Esophagus muscularis mucosa (tissue), 4 donors: ENCODE measurements around the gene TRAPPC2L. TPM values are rescaled to one million over a fixed set of nuclear protein-coding genes. Genes with fewer than 3 reads are reported as not detected.

Experiments
- DNase-seq: peaks from one replicate; pipeline ENCODE4 v3.0.0-alpha.2; 2017; ENCODE audit errors: extremely low spot score
- H3K27ac ChIP-seq, 4 donors: fragments of 200-600 bp; sonication (generic); replicated peaks in 1 of 4; 1 replicate in 3 of 4; 2 replicates in 1 of 4; pipeline ENCODE4 v1.5.1; 2016 to 2019; ENCODE audit warnings: mild to moderate bottlenecking in 1 of 4
- H3K27me3 ChIP-seq, 4 donors: fragments of 200-600 bp; sonication (generic); one replicate each; pipeline versions ENCODE4 v1.5.1 to v1.6.0; 2016 to 2019
- H3K36me3 ChIP-seq, 4 donors: fragments of 200-600 bp; sonication (generic); one replicate each; pipeline ENCODE4 v1.5.1; 2016 to 2019
- H3K4me1 ChIP-seq, 4 donors: fragments of 200-600 bp; sonication (generic); one replicate each; pipeline ENCODE4 v1.5.1; 2016 to 2019
- H3K4me3 ChIP-seq, 4 donors: fragments of 200-600 bp; sonication (generic); 1 replicate in 2 of 4; 2 replicates in 2 of 4; pipeline ENCODE4 v1.5.1; 2016 to 2019; ENCODE audit warnings: mild to moderate bottlenecking in 4 of 4, moderate library complexity in 1 of 4
- H3K9me3 ChIP-seq, 4 donors: fragments of 200-600 bp; sonication (generic); 1 replicate in 3 of 4; 2 replicates in 1 of 4; pipeline ENCODE4 v1.5.1; 2016 to 2019
- EP300 ChIP-seq: sonication (generic); formaldehyde crosslinking; IDR thresholded peaks from one replicate; pipeline ENCODE4 v1.6.1; 2017; ENCODE audit warnings: antibody characterized with exemption
- POLR2A ChIP-seq: fragments of 450-650 bp; IDR thresholded peaks from one replicate; pipeline ENCODE4 v1.6.1; 2017; ENCODE audit warnings: antibody characterized with exemption, moderate library complexity, mild to moderate bottlenecking, low read depth
- POLR2AphosphoS5 ChIP-seq, 2 donors: sonication (generic); formaldehyde crosslinking; IDR thresholded peaks; one replicate each; pipeline ENCODE4 v1.6.1; 2017; ENCODE audit warnings: antibody characterized with exemption in 2 of 2
- WGBS: methylation state at CpG from one replicate; pipeline ENCODE4 v1.1.5; 2018; 5-methylcytosine and 5-hydroxymethylcytosine counted together
- intact Hi-C: fragments of 100-400 bp; cut with DNase I; formaldehyde crosslinking; loops from one replicate; pipeline ENCODE4 v1.15.1; 2023
- total RNA-seq, 4 donors: library from RNA; depleted of rRNA; stranded (reverse); fragments of >200 nt; gene quantifications; one replicate each; pipeline versions ENCODE4 v1.1.0 to v1.2.1, GENCODE V29; 2016
- TF ChIP-seq, protein P1 (sequence below), 3 experiments: fragments of 200-600 bp in 2 of 3; fragments of 450-650 bp in 1 of 3; sonication (generic) in 2 of 3; IDR thresholded peaks; one replicate each; pipeline ENCODE4 v1.5.1; 2017 to 2019; ENCODE audit warnings: antibody characterized with exemption in 3 of 3, mild to moderate bottlenecking in 2 of 3, moderate library complexity in 1 of 3

Gene TRAPPC2L
- total RNA-seq, 4 donors from 2014 or later, result 22.9 to 35.8 (median 29.6) TPM

DNA sequence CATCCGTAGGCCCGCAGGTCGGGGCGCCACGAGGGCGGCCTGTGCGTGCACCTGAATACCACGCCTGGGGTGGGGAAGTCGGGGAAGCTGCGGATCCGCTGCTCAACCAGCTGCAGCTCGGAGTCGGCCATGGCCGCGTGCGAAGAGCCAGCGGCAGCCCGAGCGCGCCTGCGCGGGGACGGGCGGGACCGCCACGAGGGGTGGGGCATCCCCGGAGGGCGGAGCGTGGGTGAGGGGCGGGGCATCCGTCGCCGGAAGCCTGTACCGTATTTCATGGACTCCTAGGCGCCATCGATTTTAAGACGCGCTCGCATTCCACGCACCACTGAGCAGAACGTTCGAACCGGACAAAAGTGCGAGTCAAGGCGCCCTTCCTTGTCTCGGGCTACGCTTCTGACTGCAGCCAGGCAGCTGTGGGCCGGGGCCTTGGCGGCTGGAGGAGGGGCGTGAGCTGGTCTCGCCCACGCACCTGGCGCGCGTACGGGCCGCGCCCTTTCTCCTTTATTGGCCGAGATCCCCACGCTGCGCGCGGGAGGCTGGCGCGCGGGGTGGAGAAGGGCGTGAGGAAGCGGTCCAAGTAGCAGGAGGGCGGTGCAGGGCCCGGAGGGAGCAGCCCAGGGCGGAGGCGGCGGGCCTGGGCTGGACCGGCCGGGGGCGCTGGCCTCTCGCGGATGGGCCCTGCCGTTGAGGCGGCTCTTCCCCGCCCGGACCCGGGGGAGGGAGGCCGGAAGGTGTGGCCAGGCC, 45.0 kb upstream of the TRAPPC2L start, which contains the start of gene APRT:
Gene APRT (minus strand): TSS at position 160 of the 744 bp plus-strand sequence. CDS start 29 bp downstream, at position 131.
- Histone ChIP-seq H3K36me3 (peaks cover 0 to 28% (median 24%) of the 10 kb centered on the region in 4 donors), H3K27ac (peak within 1 kb of the TSS; percentile 86 to 97 (median 92)), H3K9me3 (no peaks in the 10 kb centered on the region), H3K4me1 (peaks cover 26 to 45% (median 40%) of the 10 kb centered on the region in 4 donors), H3K27me3 (no peaks in the 10 kb centered on the region), H3K4me3 (peak within 1 kb of the TSS; percentile 77 to 90 (median 81))
- WGBS, result no CpG with 5 or more reads among the region's 84 CpGs
- peak; percentile 99 for DNase-seq
- peak; percentile 83 to 96 for TF ChIP-seq POLR2AphosphoS5 (IDR thresholded peaks at IDR 0.05)
- TF ChIP-seq, protein P1, sequence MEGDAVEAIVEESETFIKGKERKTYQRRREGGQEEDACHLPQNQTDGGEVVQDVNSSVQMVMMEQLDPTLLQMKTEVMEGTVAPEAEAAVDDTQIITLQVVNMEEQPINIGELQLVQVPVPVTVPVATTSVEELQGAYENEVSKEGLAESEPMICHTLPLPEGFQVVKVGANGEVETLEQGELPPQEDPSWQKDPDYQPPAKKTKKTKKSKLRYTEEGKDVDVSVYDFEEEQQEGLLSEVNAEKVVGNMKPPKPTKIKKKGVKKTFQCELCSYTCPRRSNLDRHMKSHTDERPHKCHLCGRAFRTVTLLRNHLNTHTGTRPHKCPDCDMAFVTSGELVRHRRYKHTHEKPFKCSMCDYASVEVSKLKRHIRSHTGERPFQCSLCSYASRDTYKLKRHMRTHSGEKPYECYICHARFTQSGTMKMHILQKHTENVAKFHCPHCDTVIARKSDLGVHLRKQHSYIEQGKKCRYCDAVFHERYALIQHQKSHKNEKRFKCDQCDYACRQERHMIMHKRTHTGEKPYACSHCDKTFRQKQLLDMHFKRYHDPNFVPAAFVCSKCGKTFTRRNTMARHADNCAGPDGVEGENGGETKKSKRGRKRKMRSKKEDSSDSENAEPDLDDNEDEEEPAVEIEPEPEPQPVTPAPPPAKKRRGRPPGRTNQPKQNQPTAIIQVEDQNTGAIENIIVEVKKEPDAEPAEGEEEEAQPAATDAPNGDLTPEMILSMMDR (IDR thresholded peaks at IDR 0.05), result peak; percentile 20 to 44 (median 28)
- no peak for TF ChIP-seq EP300
- peak; percentile 33 for TF ChIP-seq POLR2A
- intact Hi-C loops, result loop anchor here (2.0 to 10.0 kb wide), 2 partner anchors 45 to 363 kb away; partner anchors contain the start of genes CDH15, GALNS and TRAPPC2L

DNA sequence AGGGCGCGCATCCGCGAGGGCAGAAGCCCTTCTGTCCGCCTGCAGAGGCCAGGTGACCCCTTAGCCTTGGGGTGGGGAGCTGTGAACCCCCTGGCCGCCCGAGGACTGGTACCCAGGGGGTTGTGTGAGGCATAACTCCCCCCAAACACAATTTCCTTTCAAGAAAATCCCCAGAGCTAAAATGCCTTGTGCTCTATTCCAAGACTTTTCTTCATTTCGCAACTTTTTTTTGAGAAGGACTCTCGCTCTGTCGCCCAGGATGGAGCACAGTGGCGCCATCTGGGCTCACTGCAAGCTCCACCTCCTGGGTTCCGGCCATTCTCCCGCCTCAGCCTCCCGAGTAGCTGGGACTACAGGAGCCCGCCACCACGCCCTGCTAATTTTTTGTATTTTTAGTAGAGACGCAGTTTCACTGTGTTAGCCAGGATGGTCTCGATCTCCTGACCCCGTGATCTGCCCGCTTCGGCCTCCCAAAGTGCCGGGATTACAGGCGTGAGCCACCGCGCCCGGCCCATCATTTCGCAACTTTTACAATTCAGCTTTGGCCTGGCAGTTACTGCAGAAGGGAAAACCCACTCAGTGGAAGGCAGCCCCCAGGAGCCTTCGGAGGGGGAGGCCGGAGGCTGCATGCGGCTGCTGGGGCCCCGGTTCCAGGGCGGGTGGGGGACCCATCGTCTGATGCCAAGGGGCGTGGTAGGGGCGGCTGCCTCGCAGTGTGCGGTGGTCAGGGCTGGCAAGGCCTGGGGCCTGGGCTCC, 44.2 kb upstream of the TRAPPC2L start:
- Histone ChIP-seq H3K36me3 (peaks cover 0 to 31% (median 23%) of the 10 kb centered on the region in 4 donors), H3K4me1 (peaks cover 26 to 45% (median 40%) of the 10 kb centered on the region in 4 donors), H3K27me3 (no peaks in the 10 kb centered on the region), H3K4me3 (peak overlapping the region; percentile 77 to 90 (median 81)), H3K9me3 (no peaks in the 10 kb centered on the region), H3K27ac (peak overlapping the region; percentile 86 to 97 (median 92))
- 50% methylated on average over 28 of the region's 37 CpGs for WGBS
- DNase-seq, result no peak
- intact Hi-C loops, result loop anchor here (2.0 to 10.0 kb wide), 2 partner anchors 44 to 362 kb away; partner anchors contain the start of genes CDH15, GALNS and TRAPPC2L
- TF ChIP-seq, protein P1 (IDR thresholded peaks at IDR 0.05), result peak in 2 of 3 experiments; percentile 3 to 6
- TF ChIP-seq POLR2AphosphoS5 (IDR thresholded peaks at IDR 0.05) (no peak), POLR2A (no peak), EP300 (no peak)

DNA sequence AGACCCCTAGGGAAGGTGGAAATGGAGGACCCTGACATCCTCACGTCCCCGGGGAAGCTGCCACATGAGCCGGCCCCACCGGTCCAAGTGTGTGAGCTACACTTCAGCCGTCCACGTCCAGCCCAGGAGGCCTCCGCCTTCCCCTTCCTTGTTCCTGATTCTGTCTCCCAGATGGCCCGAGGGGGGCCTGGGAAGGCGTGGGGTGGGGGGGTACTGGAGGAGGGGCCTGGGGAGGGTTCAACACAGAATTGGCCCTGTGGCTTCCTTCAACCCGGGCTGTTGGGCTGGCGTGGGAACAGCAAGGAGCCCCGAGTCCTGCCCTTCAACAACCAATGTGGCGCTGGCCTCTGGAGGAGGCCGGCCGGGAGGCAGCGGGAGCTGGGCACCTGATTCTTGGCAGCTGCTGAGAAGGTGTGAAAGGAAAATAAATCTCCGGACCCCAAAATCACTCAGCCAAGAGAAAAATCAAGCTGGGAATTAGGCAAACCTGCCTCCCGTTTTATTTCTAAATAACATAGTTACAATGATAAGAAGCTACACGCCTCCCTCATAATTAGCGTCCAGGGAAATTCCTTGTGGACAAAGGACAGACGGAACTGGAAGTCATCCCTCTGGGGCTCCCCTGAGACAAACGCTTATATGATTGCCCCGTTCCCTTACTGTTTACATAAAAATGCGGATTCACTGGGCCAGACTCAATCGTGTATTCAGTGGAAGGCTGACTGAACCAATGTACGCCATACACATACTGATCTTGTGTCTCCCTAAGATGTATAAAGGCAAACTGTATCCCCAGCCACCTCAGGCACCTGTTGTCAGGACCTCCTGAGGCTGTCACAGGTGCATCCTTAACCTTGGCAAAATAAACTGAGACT, 43.4 kb upstream of the TRAPPC2L start:
- peak overlapping the region; percentile 86 to 97 (median 92) for H3K27ac ChIP-seq
- DNase-seq, result no peak
- peaks cover 26 to 45% (median 40%) of the 10 kb centered on the region in 4 donors for H3K4me1 ChIP-seq
- WGBS, result 58% methylated on average over 20 of the region's 26 CpGs
- no peaks in the 10 kb centered on the region for H3K27me3 ChIP-seq
- intact Hi-C loops, result loop anchor here (2.0 to 10.0 kb wide), 2 partner anchors 43 to 361 kb away; partner anchors contain the start of genes CDH15, GALNS and TRAPPC2L
- peaks cover 0 to 24% (median 15%) of the 10 kb centered on the region in 4 donors for H3K36me3 ChIP-seq
- H3K4me3 ChIP-seq, result peak overlapping the region in 1 of 4 donors; percentile 77
- TF ChIP-seq POLR2A (no peak), POLR2AphosphoS5 (IDR thresholded peaks at IDR 0.05) (no peak), EP300 (no peak)
- TF ChIP-seq, protein P1 (IDR thresholded peaks at IDR 0.05), result no peak
- H3K9me3 ChIP-seq, result no peaks in the 10 kb centered on the region

DNA sequence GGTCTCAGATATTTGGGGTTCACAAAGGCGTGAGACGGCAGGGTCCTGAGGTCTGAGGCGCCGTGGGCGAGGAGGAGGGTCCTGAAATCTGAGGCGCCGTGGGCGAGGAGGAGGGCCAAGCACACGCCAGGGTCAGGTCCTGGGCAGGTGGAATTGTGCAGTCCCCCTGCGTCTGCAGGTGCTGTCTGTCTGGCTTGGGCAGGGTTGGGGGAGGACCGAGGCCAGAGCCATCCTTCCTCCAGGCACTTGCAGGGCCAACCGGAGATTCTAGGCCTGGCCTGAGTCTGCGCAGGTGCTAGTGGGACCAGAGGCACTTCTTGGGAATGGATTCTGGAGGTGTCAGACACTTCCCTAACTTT, 42.8 kb upstream of the TRAPPC2L start:
- no peak overlapping the region for H3K27ac ChIP-seq
- WGBS, result 83% methylated on average over 13 of the region's 13 CpGs
- no peaks in the 10 kb centered on the region for H3K9me3 ChIP-seq
- H3K36me3 ChIP-seq, result peaks cover 0 to 19% (median 9%) of the 10 kb centered on the region in 4 donors
- TF ChIP-seq, protein P1 (IDR thresholded peaks at IDR 0.05), result no peak
- TF ChIP-seq POLR2A, result no peak
- TF ChIP-seq EP300, result no peak
- no peak for TF ChIP-seq POLR2AphosphoS5 (IDR thresholded peaks at IDR 0.05)
- no peaks in the 10 kb centered on the region for H3K27me3 ChIP-seq
- no peak for DNase-seq
- peaks cover 26 to 42% (median 40%) of the 10 kb centered on the region in 4 donors for H3K4me1 ChIP-seq
- intact Hi-C loops, result loop anchor here (10.0 kb wide), 1 partner anchor 361 kb away; the partner anchor contains the start of gene CDH15
- no peak overlapping the region for H3K4me3 ChIP-seq
